Lower leg skin (tissue), 4 donors: ENCODE measurements around the gene PPP3CB. TPM values are rescaled to one million over a fixed set of nuclear protein-coding genes. Genes with fewer than 3 reads are reported as not detected.
A peak's percentile ranks its signal among the peaks of the same experiment; 100 is the strongest.

Experiments
- DNase-seq, 2 donors: peaks; one replicate each; pipeline ENCODE4 v3.0.0-alpha.2; 2019; ENCODE audit warnings: low spot score in 2 of 2
- H3K4me3 ChIP-seq: fragments of 200-600 bp; sonication (generic); 2 replicates; pipeline ENCODE4 v1.5.1; 2017; ENCODE audit warnings: mild to moderate bottlenecking, low read depth; ENCODE audit not compliant: poor library complexity, severe bottlenecking
- CTCF ChIP-seq, 3 donors: fragments of 450-650 bp; IDR thresholded peaks; one replicate each; pipeline ENCODE4 v1.5.1; 2016; ENCODE audit warnings: antibody characterized with exemption in 3 of 3, mild to moderate bottlenecking in 3 of 3, moderate library complexity in 2 of 3
- POLR2A ChIP-seq, 2 donors: fragments of 450-650 bp; IDR thresholded peaks; one replicate each; pipeline ENCODE4 v1.6.1; 2016 to 2017; ENCODE audit warnings: antibody characterized with exemption in 2 of 2, mild to moderate bottlenecking in 1 of 2, moderate library complexity in 1 of 2
- WGBS, 2 donors: methylation state at CpG; one replicate each; pipeline ENCODE4 v1.1.5; 2018; 5-methylcytosine and 5-hydroxymethylcytosine counted together
- intact Hi-C: fragments of 100-400 bp; cut with DNase I; formaldehyde crosslinking; loops from one replicate; pipeline ENCODE4 v1.15.0; 2023; ENCODE audit warnings: low total_unique reads
- total RNA-seq, 4 donors: library from RNA; depleted of rRNA; stranded (reverse); fragments of >200 nt; gene quantifications; one replicate each; pipeline ENCODE4 v1.1.0, GENCODE V29; 2016

The PPP3CB gene
- total RNA-seq, 4 donors from 2014 or later = 19.8 to 25.1 (median 24.1) TPM

GRCh38 chr10:73414230-73414945 lies 81.4 kb downstream of the PPP3CB start:
- intact Hi-C loops = no loop called here
- no peak for TF ChIP-seq POLR2A (IDR thresholded peaks at IDR 0.05)
- TF ChIP-seq CTCF (IDR thresholded peaks at IDR 0.05) = no peak
- H3K4me3 ChIP-seq = peak overlapping the region; percentile 92
- no peak for DNase-seq
- WGBS, 2 donors = 3% methylated on average over 15 to 17 of the region's 17 CpGs

- 0 to 1% methylated on average over 23 to 59 of the region's 62 CpGs for WGBS, 2 donors
- intact Hi-C loops = no loop called here
- H3K4me3 ChIP-seq = peak within 1 kb of the TSS; percentile 92
- peak; percentile 90 to 98 for DNase-seq
- TF ChIP-seq CTCF (IDR thresholded peaks at IDR 0.05) (no peak), POLR2A (IDR thresholded peaks at IDR 0.05) (peak in 1 of 2 donors; percentile 27)
Measured at GRCh38 chr10:73413528-73414229, 82.1 kb downstream of the PPP3CB start, which contains the start of gene ANXA7. Gene ANXA7, minus strand, starts transcription at chr10:73414058. Its CDS starts 13,202 bp downstream, at chr10:73400856.

GRCh38 chr10:73413108-73413527 lies 82.7 kb downstream of the PPP3CB start:
- WGBS, 2 donors = 0 to 2% methylated on average over 9 of the region's 9 CpGs
- intact Hi-C loops = no loop called here
- no peak for DNase-seq
- TF ChIP-seq POLR2A (IDR thresholded peaks at IDR 0.05) (no peak), CTCF (IDR thresholded peaks at IDR 0.05) (no peak)
- peak overlapping the region; percentile 92 for H3K4me3 ChIP-seq

GRCh38 chr10:73410897-73411296 lies 84.9 kb downstream of the PPP3CB start:
- no peak for TF ChIP-seq POLR2A (IDR thresholded peaks at IDR 0.05)
- TF ChIP-seq CTCF (IDR thresholded peaks at IDR 0.05) = no peak
- intact Hi-C loops = no loop called here

GRCh38 chr10:73408978-73409521 lies 86.8 kb downstream of the PPP3CB start:
- no peak overlapping the region for H3K4me3 ChIP-seq
- TF ChIP-seq CTCF (IDR thresholded peaks at IDR 0.05) (no peak), POLR2A (IDR thresholded peaks at IDR 0.05) (no peak)
- 71 to 73% methylated on average over 4 of the region's 4 CpGs for WGBS, 2 donors
- no peak for DNase-seq
- intact Hi-C loops = no loop called here

More at GRCh38 chr10:73410897-73411296, 84.9 kb downstream of the PPP3CB start:
- 94 to 95% methylated on average over 1 of the region's 1 CpG for WGBS, 2 donors
- no peak for DNase-seq
- H3K4me3 ChIP-seq = no peak overlapping the region
